ENCODE results near the gene SLC30A4. TPM values are rescaled to one million over a fixed set of nuclear protein-coding genes. Genes with fewer than 3 reads are reported as not detected.

Gene SLC30A4
- total and polyA plus RNA-seq, 2 donors (not counting 1 experiment from before 2014, with no cell fraction given): 6.7 to 9.1 TPM

- POLR2A ChIA-PET: no interaction called here
- H3K9me3 Mint-ChIP-seq (ENCODE audit: insufficient read depth): no peaks in the 10 kb centered on the region
- H3K4me3 Mint-ChIP-seq: no peak overlapping the region
- no peak overlapping the region for H3K27ac ChIP-seq (ENCODE audit: low read length in 2 of 2)
- no peak for DNase-seq
- CTCF ChIA-PET: no interaction called here
- H3K79me2 ChIP-seq (ENCODE audit: control insufficient read depth, insufficient read depth, low read length): no peaks in the 10 kb centered on the region
- no peaks in the 10 kb centered on the region for H3K9me3 ChIP-seq (ENCODE audit: control extremely low read depth in 1 of 3, control insufficient read depth in 2 of 3, insufficient read depth in 1 of 3, low read length in 2 of 3)
- H4K20me1 ChIP-seq (ENCODE audit: control insufficient read depth, insufficient read depth, low read length, poor library complexity, severe bottlenecking): no peaks in the 10 kb centered on the region
- H3K4me1 Mint-ChIP-seq: no peaks in the 10 kb centered on the region
- no peak overlapping the region for H2AFZ ChIP-seq (ENCODE audit: insufficient read depth, low read depth, low read length, poor library complexity, severe bottlenecking)
- no CpG with 5 or more reads among the region's 1 CpG for WGBS (ENCODE audit: insufficient coverage)
- no peak overlapping the region for H3K4me2 ChIP-seq (replicated peaks; ENCODE audit: low read depth, low read length, poor library complexity, severe bottlenecking)
- H3K4me3 ChIP-seq (ENCODE audit: control extremely low read depth in 1 of 5, extremely low read depth in 1 of 5, insufficient read depth in 1 of 5, low read depth in 2 of 5, low read length in 4 of 5): no peak overlapping the region
- no peaks in the 10 kb centered on the region for H3K27me3 Mint-ChIP-seq
- no peak for ATAC-seq (ENCODE audit: low read depth)
- intact Hi-C loops (cut with micrococcal nuclease): no loop called here
- no peaks in the 10 kb centered on the region for H3K27me3 ChIP-seq (replicated peaks in 1 of 4; ENCODE audit: control extremely low read depth in 1 of 4, control insufficient read depth in 3 of 4, insufficient read depth in 4 of 4, low read length in 3 of 4)
- H3K4me1 ChIP-seq (ENCODE audit: control insufficient read depth in 2 of 2, insufficient read depth in 2 of 2, low read length in 2 of 2): no peaks in the 10 kb centered on the region
- no peak overlapping the region for H3K27ac Mint-ChIP-seq
- H3K36me3 ChIP-seq (replicated peaks in 1 of 2; ENCODE audit: control extremely low read depth in 1 of 2, control insufficient read depth in 1 of 2, extremely low read depth in 1 of 2, insufficient read depth in 2 of 2, low read length in 1 of 2): no peaks in the 10 kb centered on the region
- TF ChIP-seq EZH2 (IDR thresholded peaks at IDR 0.05; ENCODE audit: borderline replicate concordance, insufficient read depth, low read depth, low read length, poor library complexity, severe bottlenecking) (no peak), CTCF (IDR thresholded peaks at IDR 0.05) (no peak)
- H3K9ac ChIP-seq (ENCODE audit: low read length): no peak overlapping the region
These were observed 18.0 kb upstream of the SLC30A4 start for GRCh38 chr15:45540531-45540930.

- Mint-ChIP-seq H3K27ac (no peak overlapping the region), H3K4me1 (no peaks in the 10 kb centered on the region), H3K9me3 (ENCODE audit: insufficient read depth) (no peaks in the 10 kb centered on the region), H3K4me3 (no peak overlapping the region), H3K27me3 (no peaks in the 10 kb centered on the region)
- H4K20me1 ChIP-seq (ENCODE audit: control insufficient read depth, insufficient read depth, low read length, poor library complexity, severe bottlenecking): no peaks in the 10 kb centered on the region
- no peaks in the 10 kb centered on the region for H3K36me3 ChIP-seq (replicated peaks in 1 of 2; ENCODE audit: control extremely low read depth in 1 of 2, control insufficient read depth in 1 of 2, extremely low read depth in 1 of 2, insufficient read depth in 2 of 2, low read length in 1 of 2)
- DNase-seq (no peak), ATAC-seq (ENCODE audit: low read depth) (no peak)
- intact Hi-C loops (cut with micrococcal nuclease): no loop called here
- H3K4me1 ChIP-seq (ENCODE audit: control insufficient read depth in 2 of 2, insufficient read depth in 2 of 2, low read length in 2 of 2): no peaks in the 10 kb centered on the region
- H3K79me2 ChIP-seq (ENCODE audit: control insufficient read depth, insufficient read depth, low read length): no peaks in the 10 kb centered on the region
- no peak overlapping the region for H3K4me2 ChIP-seq (replicated peaks; ENCODE audit: low read depth, low read length, poor library complexity, severe bottlenecking)
- no peaks in the 10 kb centered on the region for H3K9me3 ChIP-seq (ENCODE audit: control extremely low read depth in 1 of 3, control insufficient read depth in 2 of 3, insufficient read depth in 1 of 3, low read length in 2 of 3)
- H3K4me3 ChIP-seq (ENCODE audit: control extremely low read depth in 1 of 5, extremely low read depth in 1 of 5, insufficient read depth in 1 of 5, low read depth in 2 of 5, low read length in 4 of 5): no peak overlapping the region
- no peak overlapping the region for H3K27ac ChIP-seq (ENCODE audit: low read length in 2 of 2)
- no peaks in the 10 kb centered on the region for H3K27me3 ChIP-seq (replicated peaks in 1 of 4; ENCODE audit: control extremely low read depth in 1 of 4, control insufficient read depth in 3 of 4, insufficient read depth in 4 of 4, low read length in 3 of 4)
- WGBS (ENCODE audit: insufficient coverage): 97% methylated on average over 2 of the region's 3 CpGs
- POLR2A ChIA-PET: no interaction called here
- no peak overlapping the region for H2AFZ ChIP-seq (ENCODE audit: insufficient read depth, low read depth, low read length, poor library complexity, severe bottlenecking)
- TF ChIP-seq CTCF (IDR thresholded peaks at IDR 0.05) (no peak), EZH2 (IDR thresholded peaks at IDR 0.05; ENCODE audit: borderline replicate concordance, insufficient read depth, low read depth, low read length, poor library complexity, severe bottlenecking) (no peak)
- H3K9ac ChIP-seq (ENCODE audit: low read length): no peak overlapping the region
- CTCF ChIA-PET: interaction anchor here (0.6 kb wide), 1 partner anchor 1210 kb away, joined by 4 read pairs; no protein-coding TSS in a partner anchor
These were observed 17.1 kb upstream of the SLC30A4 start for GRCh38 chr15:45539680-45540079.

All from B cell (primary cell).